ENCODE measurements around the gene TAF3. TPM values are rescaled to one million over a fixed set of nuclear protein-coding genes. Genes with fewer than 3 reads are reported as not detected.
"Not testable (repeated sequence)": the region's sequence is repeated elsewhere in the genome, so short reads cannot be mapped to it uniquely, and the experiment has no call there.

TAF3 gene
- total RNA-seq, 2 experiments from 2014 or later = 16.8 to 17.0 TPM

DNA sequence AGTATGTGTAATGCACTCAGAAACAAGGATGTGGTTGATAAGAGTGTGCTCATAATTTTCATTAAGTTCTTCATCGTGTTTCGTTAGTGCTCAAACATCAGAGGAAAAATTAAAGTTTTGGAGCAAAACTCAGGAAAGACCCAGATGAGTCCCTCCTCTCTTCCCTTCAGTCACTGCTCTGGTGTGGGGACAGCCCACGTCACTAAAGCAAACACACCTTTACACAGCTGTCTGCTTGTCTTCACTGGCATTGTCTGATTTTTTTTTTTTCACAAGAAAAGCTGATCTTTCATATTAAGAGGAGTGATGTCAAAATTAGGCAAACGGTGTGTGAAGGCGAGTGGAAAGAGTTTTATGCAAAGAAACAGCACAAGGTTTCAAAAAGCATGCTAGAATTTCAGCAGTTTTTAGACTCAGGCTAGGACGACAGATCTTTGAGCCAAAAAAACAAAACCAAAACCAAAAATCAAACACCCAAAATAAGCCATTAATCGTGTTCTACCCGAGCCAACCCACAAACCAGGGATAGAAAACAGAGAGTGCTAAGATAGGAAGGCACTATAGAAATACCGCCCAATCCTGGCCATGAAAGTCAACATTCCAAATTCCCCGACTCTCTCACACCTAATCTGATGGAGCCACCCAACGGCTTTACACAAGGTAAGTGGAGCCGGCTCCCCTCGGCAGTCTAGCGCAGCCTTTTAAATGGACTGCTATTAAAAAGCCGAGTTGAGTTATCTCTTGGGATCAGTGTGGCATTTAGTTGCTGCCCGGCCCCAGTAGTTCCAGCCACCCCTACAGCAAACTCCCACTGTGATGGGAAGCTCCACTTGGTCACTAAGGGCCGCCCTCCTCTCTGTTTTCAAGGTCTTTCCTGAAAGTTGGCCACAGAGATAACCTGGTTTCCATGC is 208.3 kb downstream of the TAF3 start:
- Mint-ChIP-seq H3K27ac (no peak overlapping the region), H3K36me3 (no peaks in the 10 kb centered on the region), H3K9me3 (no peaks in the 10 kb centered on the region), H3K4me1 (peaks cover 7% of the 10 kb centered on the region), H3K27me3 (peaks cover 53% of the 10 kb centered on the region), H3K4me3 (peak overlapping the region; percentile 67)
- DNase-seq = no peak

DNA sequence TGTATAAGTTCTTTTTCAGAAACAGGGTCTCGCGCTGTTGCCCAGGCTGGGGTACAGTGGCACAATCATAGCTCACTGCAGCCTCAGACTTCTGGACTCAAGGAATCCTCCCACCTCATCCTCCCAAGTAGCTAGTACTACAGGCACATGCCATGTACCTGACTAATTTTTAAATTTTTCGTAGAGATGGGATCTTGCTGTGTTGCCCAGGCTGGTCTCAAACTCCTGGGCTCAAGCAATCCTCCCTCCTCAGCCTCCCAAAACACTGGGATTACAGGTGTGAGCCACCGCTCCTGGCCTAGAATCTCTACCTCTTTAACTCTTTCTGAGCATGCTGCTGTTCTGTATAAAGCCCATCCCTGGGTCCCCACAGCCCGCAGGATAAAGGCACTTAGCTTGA is 212.9 kb downstream of the TAF3 start:
- not testable (repeated sequence) for H3K27ac Mint-ChIP-seq, DNase-seq
- H3K27me3 Mint-ChIP-seq = peaks cover 73% of the 10 kb centered on the region

DNA sequence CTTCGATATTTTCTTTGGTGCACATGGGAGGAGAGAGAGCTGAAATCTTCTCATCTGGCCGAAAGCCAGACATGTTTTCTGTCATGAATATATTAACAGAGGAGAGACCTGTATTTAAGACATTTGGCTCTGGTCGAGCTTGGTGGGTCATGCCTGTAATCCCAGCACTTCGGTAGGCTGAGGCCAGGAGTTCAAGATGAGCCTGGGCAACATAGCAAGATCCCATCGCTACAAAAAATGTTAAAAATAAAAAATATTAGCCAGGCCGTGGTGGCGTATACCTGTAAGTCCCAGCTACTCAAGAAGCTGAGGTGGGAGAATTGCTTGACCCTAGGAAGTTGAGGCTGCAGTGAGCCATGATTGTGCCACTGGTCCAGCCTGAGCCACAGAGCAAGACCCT is 214.3 kb downstream of the TAF3 start:
- Mint-ChIP-seq H3K4me1 (peaks cover 13% of the 10 kb centered on the region), H3K27me3 (peaks cover 74% of the 10 kb centered on the region), H3K4me3 (no peak overlapping the region), H3K27ac (no peak overlapping the region), H3K9me3 (no peaks in the 10 kb centered on the region), H3K36me3 (no peaks in the 10 kb centered on the region)
- DNase-seq = no peak

More for the DNA sequence above, 212.9 kb downstream of the TAF3 start:
- H3K9me3 Mint-ChIP-seq, H3K4me3 Mint-ChIP-seq, H3K36me3 Mint-ChIP-seq: not testable (repeated sequence)
- peaks cover 14% of the 10 kb centered on the region for H3K4me1 Mint-ChIP-seq

DNA sequence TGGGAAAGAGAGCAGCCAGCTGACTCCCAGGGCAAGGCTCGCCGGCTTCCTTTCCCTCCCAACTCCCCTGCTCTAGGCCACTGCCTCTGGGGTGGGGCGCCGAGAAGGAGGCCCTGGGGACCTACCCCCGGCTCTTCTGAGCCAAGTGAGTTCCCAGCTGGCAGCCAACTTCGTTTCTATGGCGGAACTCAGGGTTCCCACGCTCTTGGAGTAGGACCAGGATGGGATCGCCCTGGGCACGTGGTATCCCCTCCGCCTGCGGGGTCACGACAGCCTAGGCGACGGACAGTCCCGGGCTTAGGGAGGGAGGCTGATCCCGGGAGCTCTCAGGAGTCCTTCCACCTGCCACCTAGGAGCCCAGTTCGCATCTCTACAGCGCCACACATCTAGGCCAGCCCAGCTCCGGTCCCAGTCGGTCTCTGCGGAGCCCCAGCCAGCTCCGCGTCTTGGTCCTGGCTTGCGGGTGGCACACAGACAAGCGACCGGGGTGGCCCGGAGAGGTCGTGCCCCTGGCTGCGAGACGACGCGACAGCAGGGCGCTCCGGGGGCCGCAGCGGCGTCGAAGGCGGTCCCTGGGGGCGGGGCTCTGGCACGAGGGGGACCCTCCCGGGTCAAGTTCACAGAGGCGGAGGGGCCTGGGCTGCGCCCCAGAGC is 215.6 kb downstream of the TAF3 start:
- Mint-ChIP-seq H3K27ac (no peak overlapping the region), H3K4me3 (no peak overlapping the region), H3K27me3 (peaks cover 86% of the 10 kb centered on the region), H3K4me1 (peaks cover 18% of the 10 kb centered on the region), H3K9me3 (peaks cover 3% of the 10 kb centered on the region), H3K36me3 (no peaks in the 10 kb centered on the region)
- DNase-seq = peak; percentile 5

DNA sequence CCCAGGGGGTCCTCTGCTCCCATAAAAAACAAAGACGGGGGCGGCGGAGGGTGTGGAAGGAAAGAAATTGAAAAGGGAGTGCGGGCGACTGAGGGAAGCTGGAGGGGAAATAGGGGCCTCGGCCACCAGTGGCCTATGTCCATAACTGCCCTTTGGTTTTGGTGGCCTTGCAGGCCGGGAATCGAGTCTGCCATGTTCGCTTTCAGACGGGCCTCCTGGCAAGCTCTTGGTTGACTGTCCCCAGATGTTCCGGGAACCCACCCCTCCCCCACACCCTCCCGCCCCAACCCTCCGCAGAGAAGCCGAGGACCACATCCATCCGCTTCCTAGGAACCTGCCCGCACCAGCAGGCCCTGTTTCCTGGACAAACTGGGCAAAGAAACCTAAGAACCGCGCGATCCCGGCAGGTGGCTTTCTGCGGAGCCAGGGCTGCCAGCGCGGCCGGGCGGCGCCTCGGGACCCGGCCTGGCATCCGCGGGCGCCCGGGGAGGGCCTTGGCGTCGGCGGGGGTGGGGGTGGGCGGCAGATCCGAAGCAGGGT is 216.2 kb downstream of the TAF3 start:
- peaks cover 1% of the 10 kb centered on the region for H3K36me3 Mint-ChIP-seq
- peaks cover 5% of the 10 kb centered on the region for H3K9me3 Mint-ChIP-seq
- H3K4me3 Mint-ChIP-seq = peak overlapping the region; percentile 20
- peak; percentile 3 for DNase-seq
- peaks cover 92% of the 10 kb centered on the region for H3K27me3 Mint-ChIP-seq
- H3K4me1 Mint-ChIP-seq = peaks cover 23% of the 10 kb centered on the region
- no peak overlapping the region for H3K27ac Mint-ChIP-seq

GRCh38 chr10:8035006-8035640 is 216.8 kb downstream of the TAF3 start:
- peaks cover 5% of the 10 kb centered on the region for H3K9me3 Mint-ChIP-seq
- H3K4me3 Mint-ChIP-seq = peak overlapping the region; percentile 20
- peaks cover 24% of the 10 kb centered on the region for H3K4me1 Mint-ChIP-seq
- peaks cover 94% of the 10 kb centered on the region for H3K27me3 Mint-ChIP-seq
- peak overlapping the region; percentile 26 for H3K27ac Mint-ChIP-seq
- no peak for DNase-seq
- H3K36me3 Mint-ChIP-seq = peaks cover 1% of the 10 kb centered on the region

DNA sequence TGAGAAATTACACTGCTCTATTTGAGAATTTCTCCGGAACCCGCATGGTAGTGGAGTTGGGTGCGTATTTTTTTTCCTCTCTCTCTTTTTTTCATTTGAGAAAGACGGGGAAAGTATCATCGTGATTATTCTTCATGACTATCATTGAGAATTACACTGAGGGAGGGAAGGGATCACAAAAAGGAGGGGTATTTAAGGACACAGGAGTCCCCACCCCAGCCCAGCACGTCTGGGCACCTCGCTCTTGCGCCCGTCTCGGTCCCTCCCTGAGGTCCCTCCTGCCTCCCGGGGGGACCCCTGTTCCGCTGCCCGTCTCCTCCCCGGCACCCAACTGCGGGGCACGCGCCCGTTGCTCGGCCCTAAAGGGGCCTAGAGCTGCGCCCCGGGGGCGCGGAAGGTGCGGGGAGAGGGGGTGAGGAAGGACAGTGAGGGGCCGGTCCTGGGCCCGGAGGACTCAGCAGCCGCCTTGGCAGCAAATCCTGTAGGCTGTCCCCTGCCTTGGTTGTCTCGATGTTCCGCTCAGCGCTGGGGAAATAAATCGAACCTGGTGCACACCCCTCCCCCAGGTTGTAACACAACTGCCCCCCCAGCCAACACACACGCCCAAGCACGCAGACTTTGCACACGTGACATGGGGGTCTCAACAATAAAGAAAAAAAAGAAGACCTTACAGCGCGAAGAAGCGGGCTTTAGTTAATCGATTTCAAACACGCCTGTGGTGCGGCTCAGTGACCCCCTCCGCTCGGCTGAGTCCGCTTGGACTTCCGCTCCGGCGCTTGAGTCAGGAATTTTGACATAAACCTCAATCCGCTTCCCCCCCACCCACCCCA is 217.6 kb downstream of the TAF3 start:
- H3K27me3 Mint-ChIP-seq = peaks cover 96% of the 10 kb centered on the region
- H3K27ac Mint-ChIP-seq = no peak overlapping the region
- H3K9me3 Mint-ChIP-seq = peaks cover 5% of the 10 kb centered on the region
- H3K36me3 Mint-ChIP-seq = peaks cover 1% of the 10 kb centered on the region
- no peak for DNase-seq
- peak overlapping the region; percentile 20 for H3K4me3 Mint-ChIP-seq
- peaks cover 24% of the 10 kb centered on the region for H3K4me1 Mint-ChIP-seq

DNA sequence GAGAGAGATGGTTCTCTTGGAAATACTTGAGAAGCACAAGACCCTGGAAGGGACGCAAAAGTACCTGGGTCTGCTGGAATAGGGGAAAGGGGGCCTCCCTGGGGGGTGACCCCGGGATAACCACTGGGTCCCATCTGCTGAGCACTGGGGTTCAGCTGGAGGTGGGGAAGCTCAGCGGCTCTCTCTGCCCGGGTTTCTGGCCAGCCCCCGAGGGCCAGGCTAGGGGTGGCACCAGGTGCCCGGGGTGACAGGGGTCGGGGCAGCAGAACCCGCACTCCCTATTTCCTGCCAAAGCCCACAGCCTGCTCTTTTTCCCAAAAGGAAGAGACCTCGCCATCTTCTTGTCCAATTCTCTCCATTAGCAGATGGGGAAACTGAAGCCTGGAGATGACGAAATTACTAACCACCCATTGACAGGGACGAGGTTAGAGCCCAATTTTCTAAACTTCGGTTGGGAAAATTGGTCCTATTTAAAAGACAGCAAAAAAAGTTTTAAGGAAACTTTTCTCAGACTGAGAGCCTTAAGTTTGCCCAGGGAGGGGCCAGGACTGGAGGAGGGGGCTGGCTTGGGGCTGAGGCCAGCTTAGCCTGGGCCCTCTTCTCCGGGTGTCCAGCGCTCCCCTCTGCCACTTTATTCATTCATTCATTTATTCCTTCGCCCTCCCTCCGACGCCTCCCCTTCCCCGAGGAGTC is 218.3 kb downstream of the TAF3 start:
- DNase-seq = no peak
- H3K9me3 Mint-ChIP-seq = peaks cover 5% of the 10 kb centered on the region
- peaks cover 1% of the 10 kb centered on the region for H3K36me3 Mint-ChIP-seq
- H3K4me1 Mint-ChIP-seq = peaks cover 29% of the 10 kb centered on the region
- no peak overlapping the region for H3K27ac Mint-ChIP-seq
- H3K4me3 Mint-ChIP-seq = no peak overlapping the region
- H3K27me3 Mint-ChIP-seq = peaks cover 98% of the 10 kb centered on the region

DNA sequence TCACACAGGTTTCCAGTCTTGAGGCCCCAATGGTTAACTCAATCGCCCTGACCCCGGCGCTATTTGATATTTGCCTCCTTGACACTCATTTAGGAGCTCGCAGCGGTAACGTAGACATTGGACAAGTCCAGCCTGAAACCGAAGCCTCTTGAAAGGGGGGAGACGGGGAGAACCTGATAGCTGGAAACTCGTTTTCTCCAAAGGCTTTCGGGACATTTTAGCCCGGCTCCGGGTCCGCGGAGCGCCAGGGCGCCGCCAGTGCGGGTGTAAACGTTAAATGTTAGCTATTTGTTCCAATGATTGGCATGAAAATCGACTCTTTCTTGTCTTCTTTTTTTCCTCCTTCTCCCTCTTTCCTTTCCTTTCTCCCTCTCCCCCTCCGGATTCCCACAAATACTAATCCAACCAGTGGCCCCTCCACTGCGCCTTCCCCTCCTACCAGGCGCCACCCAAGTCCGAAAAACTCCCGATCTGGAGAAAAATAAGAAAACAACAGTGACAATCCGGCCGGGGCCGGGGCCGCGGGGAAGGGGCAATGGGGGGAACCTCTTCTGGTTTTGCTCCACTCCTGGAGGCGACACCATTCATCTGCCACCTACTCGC is 219.0 kb downstream of the TAF3 start:
- Mint-ChIP-seq H3K36me3 (peaks cover 1% of the 10 kb centered on the region), H3K4me1 (peaks cover 36% of the 10 kb centered on the region), H3K4me3 (peak overlapping the region; percentile 15), H3K27ac (no peak overlapping the region), H3K27me3 (peaks cover 98% of the 10 kb centered on the region), H3K9me3 (peaks cover 5% of the 10 kb centered on the region)
- no peak for DNase-seq

GRCh38 chr10:8037941-8038894 is 219.9 kb downstream of the TAF3 start:
- peaks cover 98% of the 10 kb centered on the region for H3K27me3 Mint-ChIP-seq
- peaks cover 5% of the 10 kb centered on the region for H3K9me3 Mint-ChIP-seq
- H3K27ac Mint-ChIP-seq = no peak overlapping the region
- H3K4me1 Mint-ChIP-seq = peaks cover 44% of the 10 kb centered on the region
- DNase-seq = no peak
- H3K36me3 Mint-ChIP-seq = peaks cover 1% of the 10 kb centered on the region
- H3K4me3 Mint-ChIP-seq = no peak overlapping the region

- Mint-ChIP-seq H3K9me3 (peaks cover 5% of the 10 kb centered on the region), H3K36me3 (peaks cover 1% of the 10 kb centered on the region), H3K27me3 (peaks cover 98% of the 10 kb centered on the region), H3K4me1 (peaks cover 50% of the 10 kb centered on the region), H3K4me3 (no peak overlapping the region), H3K27ac (no peak overlapping the region)
- no peak for DNase-seq
Observed at GRCh38 chr10:8039321-8039881, 221.1 kb downstream of the TAF3 start.

DNA sequence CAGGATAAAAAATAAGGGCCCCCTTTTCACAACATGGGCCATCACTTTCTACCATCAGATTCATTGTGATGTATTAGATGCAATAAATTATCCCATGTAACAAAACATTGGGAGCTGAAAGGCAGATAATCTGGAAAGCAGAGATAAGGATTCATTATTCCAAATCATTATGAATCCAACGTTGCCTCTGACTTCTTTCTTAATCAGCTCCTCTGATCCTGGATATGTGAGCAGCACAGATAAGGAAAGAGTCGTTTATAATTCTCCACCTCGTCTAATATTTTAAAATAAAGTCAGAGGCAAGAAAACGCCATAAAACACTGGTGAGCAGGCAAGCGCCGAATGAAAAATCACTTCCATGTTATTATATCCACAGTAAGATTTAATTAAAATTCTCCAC is 222.3 kb downstream of the TAF3 start:
- peaks cover 51% of the 10 kb centered on the region for H3K4me1 Mint-ChIP-seq
- no peak overlapping the region for H3K4me3 Mint-ChIP-seq
- peaks cover 5% of the 10 kb centered on the region for H3K9me3 Mint-ChIP-seq
- no peak for DNase-seq
- H3K27me3 Mint-ChIP-seq = peaks cover 100% of the 10 kb centered on the region
- H3K27ac Mint-ChIP-seq = no peak overlapping the region
- peaks cover 1% of the 10 kb centered on the region for H3K36me3 Mint-ChIP-seq
